Calu3 (cell line): ENCODE data around the gene MED10. TPM values are rescaled to one million over a fixed set of nuclear protein-coding genes. Genes with fewer than 3 reads are reported as not detected.

Source experiments
- Bru-seq: library from RNA; stranded (reverse); fragments of 400-500 nt; gene quantifications from one replicate; lab custom pipeline; 2021; lab: Mats Ljungman, UMichigan
- BruChase-seq, 2 experiments: library from RNA; stranded (reverse); fragments of 400-500 nt; gene quantifications; one replicate each; lab custom pipeline; 2021; lab: Mats Ljungman, UMichigan
- BruUV-seq: library from RNA; stranded (reverse); fragments of 400-500 nt; replicated peaks from 2 replicates; lab custom pipeline; 2021; lab: Mats Ljungman, UMichigan
- CTCF ChIA-PET: fragments of 300-600 bp; sonication (Branson Sonifier 250); formaldehyde crosslinking; loops from one replicate; lab custom pipeline; 2022; ENCODE audit warnings: antibody characterized with exemption; lab: Charles Lee
- DNase-seq: peaks from one replicate; pipeline ENCODE4 v3.0.0; 2022
- H3K27ac Mint-ChIP-seq: one replicate; pipeline ENCODE4 v1.8.0; 2022; ENCODE audit warnings: mixed read lengths; ENCODE audit not compliant: unreplicated experiment
- H3K27me3 Mint-ChIP-seq: one replicate; pipeline ENCODE4 v1.8.0; 2022; ENCODE audit warnings: mixed read lengths; ENCODE audit not compliant: unreplicated experiment
- H3K36me3 Mint-ChIP-seq: one replicate; pipeline ENCODE4 v1.8.0; 2022; ENCODE audit warnings: mild to moderate bottlenecking, moderate library complexity, mixed read lengths; ENCODE audit not compliant: insufficient read depth, unreplicated experiment
- H3K4me1 Mint-ChIP-seq: one replicate; pipeline ENCODE4 v1.8.0; 2022; ENCODE audit warnings: mild to moderate bottlenecking, low read depth, mixed read lengths; ENCODE audit not compliant: unreplicated experiment
- H3K4me3 Mint-ChIP-seq: one replicate; pipeline ENCODE4 v1.8.0; 2022; ENCODE audit warnings: mild to moderate bottlenecking, low read depth, moderate library complexity, mixed read lengths; ENCODE audit not compliant: unreplicated experiment
- H3K9me3 Mint-ChIP-seq: one replicate; pipeline ENCODE4 v1.8.0; 2022; ENCODE audit warnings: low read depth, mixed read lengths; ENCODE audit not compliant: unreplicated experiment
- CTCF ChIP-seq: fragments of 200-600 bp; IDR thresholded peaks from one replicate; pipeline ENCODE4 v1.8.0; 2022; ENCODE audit warnings: antibody characterized with exemption; ENCODE audit not compliant: unreplicated experiment
- intact Hi-C: fragments of 100-400 bp; cut with micrococcal nuclease; formaldehyde crosslinking; loops from one replicate; pipeline ENCODE4 v1.10.0; 2022; ENCODE audit not compliant: unreplicated experiment
- long read RNA-seq: library from polyadenylated mRNA; stranded (forward); transcript quantifications from one replicate; pipeline ENCODE4 v2.0.0, GENCODE V29; 2022
- total RNA-seq: library from RNA; stranded (reverse); gene quantifications from 2 replicates; pipeline ENCODE4 v1.2.3, GENCODE V29; 2022

The MED10 gene
- total RNA-seq (33.6 and 39.9 TPM in 2 replicates), Bru-seq, nascent RNA (percentile 90 among the genes with signal in this experiment), BruChase-seq, experiment 1, labeled RNA remaining after a 6-hour chase (percentile 86 among the genes with signal in this experiment), BruChase-seq, experiment 2, labeled RNA remaining after a 2-hour chase (percentile 87 among the genes with signal in this experiment)
- long read RNA-seq, transcript MED10-201 (4 exons, 1,141 nt) = major isoform, 76 of 80 reads
- long read RNA-seq, partial matches to known transcripts = 0 of 80 reads
- long read RNA-seq, other reads (novel, unspliced or antisense) = 4 of 80 reads

GRCh38 chr5:6377905-6378765 lies at the start of gene MED10:
MED10 (minus strand) TSS chr5:6378547; CDS start chr5:6378483, 64 bp downstream.
- Mint-ChIP-seq H3K27ac (peak within 1 kb of the TSS; percentile 94), H3K9me3 (no peaks in the 10 kb centered on the region), H3K36me3 (peaks cover 51% of the 10 kb centered on the region), H3K27me3 (peaks cover 3% of the 10 kb centered on the region), H3K4me1 (peaks cover 15% of the 10 kb centered on the region), H3K4me3 (peak within 1 kb of the TSS; percentile 96)
- CTCF ChIA-PET = interaction anchor here (0.6 to 0.7 kb wide), 3 partner anchors 15 to 199 kb away, joined by 3 read pairs; no protein-coding TSS in a partner anchor
- no TSS peak for BruUV-seq
- intact Hi-C loops = loop anchor here (5.0 kb wide), 1 partner anchor 199 kb away; no protein-coding TSS in a partner anchor
- peak; percentile 94 for DNase-seq
- TF ChIP-seq CTCF = no peak

- no peaks in the 10 kb centered on the region for H3K36me3 Mint-ChIP-seq
- no peak for DNase-seq
- CTCF ChIA-PET = no interaction called here
- H3K27me3 Mint-ChIP-seq = peaks cover 28% of the 10 kb centered on the region
- H3K27ac Mint-ChIP-seq = no peak overlapping the region
- no peak for TF ChIP-seq CTCF
- H3K4me3 Mint-ChIP-seq = no peak overlapping the region
- BruUV-seq = no TSS peak
- H3K4me1 Mint-ChIP-seq = no peaks in the 10 kb centered on the region
- intact Hi-C loops = no loop called here
- peaks cover 4% of the 10 kb centered on the region for H3K9me3 Mint-ChIP-seq
These were observed 49.3 kb upstream of the MED10 start for GRCh38 chr5:6427694-6428093.

GRCh38 chr5:6424700-6425099 lies 46.4 kb upstream of the MED10 start:
- Mint-ChIP-seq H3K36me3 (no peaks in the 10 kb centered on the region), H3K27me3 (peaks cover 28% of the 10 kb centered on the region), H3K9me3 (peaks cover 4% of the 10 kb centered on the region), H3K4me3 (no peak overlapping the region), H3K4me1 (no peaks in the 10 kb centered on the region), H3K27ac (no peak overlapping the region)
- no peak for TF ChIP-seq CTCF
- BruUV-seq = no TSS peak
- intact Hi-C loops = no loop called here
- CTCF ChIA-PET = no interaction called here
- no peak for DNase-seq

- Mint-ChIP-seq H3K27ac (no peak overlapping the region), H3K36me3 (no peaks in the 10 kb centered on the region), H3K4me1 (no peaks in the 10 kb centered on the region), H3K4me3 (no peak overlapping the region), H3K27me3 (peaks cover 28% of the 10 kb centered on the region), H3K9me3 (peaks cover 4% of the 10 kb centered on the region)
- no TSS peak for BruUV-seq
- TF ChIP-seq CTCF = no peak
- intact Hi-C loops = no loop called here
- CTCF ChIA-PET = no interaction called here
- no peak for DNase-seq
These were observed 45.8 kb upstream of the MED10 start for GRCh38 chr5:6424110-6424659.
